Keratinocyte (primary cell): Measurements from ENCODE around the gene ZMIZ1.

ENCODE experiments used
- CTCF ChIP-seq, 3 experiments: IDR thresholded peaks in 1 of 3; conservative IDR thresholded peaks in 1 of 3; optimal IDR thresholded peaks in 1 of 3; 2 replicates in 2 of 3; 3 replicates in 1 of 3; pipeline versions ENCODE3 to v1.5.1; 2011; ENCODE audit warnings: low read length in 3 of 3, mild to moderate bottlenecking in 3 of 3, moderate library complexity in 2 of 3, control low read depth in 1 of 3, inconsistent platforms in 1 of 3; ENCODE audit not compliant: insufficient read depth in 2 of 3; ENCODE audit errors: extremely low read depth in 1 of 3
- EZH2 ChIP-seq: IDR thresholded peaks from one replicate; pipeline ENCODE4 v1.6.1; 2012; ENCODE audit warnings: inconsistent platforms, mild to moderate bottlenecking, low read length, moderate library complexity

DNA sequence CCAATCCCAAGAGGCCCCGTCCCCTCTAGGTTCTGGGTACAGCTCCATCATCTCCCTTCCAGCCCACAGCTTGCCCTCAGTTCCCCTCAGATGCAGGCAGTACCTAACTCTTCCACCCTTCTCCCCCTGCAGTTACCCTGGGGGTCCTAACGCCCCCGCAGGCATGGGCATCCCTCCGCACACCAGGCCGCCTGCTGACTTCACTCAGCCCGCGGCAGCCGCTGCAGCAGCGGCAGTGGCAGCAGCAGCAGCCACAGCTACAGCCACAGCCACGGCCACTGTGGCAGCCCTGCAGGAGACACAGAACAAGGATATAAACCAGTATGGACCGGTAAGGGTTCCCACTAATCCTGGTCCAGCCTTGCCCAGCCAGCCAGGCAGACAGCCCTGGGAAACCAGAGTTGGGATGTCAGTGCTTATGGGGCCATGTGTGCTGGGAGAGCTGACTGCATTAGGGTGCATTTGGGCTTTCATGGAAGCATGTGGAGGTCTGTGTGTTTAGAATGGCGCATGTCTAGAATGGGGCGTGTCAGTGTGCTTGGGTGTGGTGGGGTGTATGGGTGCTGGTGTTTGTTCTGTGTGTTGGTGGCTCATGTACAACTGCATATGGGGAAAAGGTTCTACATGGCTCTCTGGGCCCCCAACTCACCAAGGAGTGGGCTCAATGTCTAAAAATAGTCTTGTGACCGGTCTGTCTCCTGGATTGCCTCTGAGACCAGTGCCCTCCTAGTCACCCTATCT lies 223.4 kb downstream of the ZMIZ1 start:
- TF ChIP-seq CTCF (optimal IDR thresholded peaks at IDR 0.05 in 1 of 3, IDR thresholded peaks at IDR 0.05 in 1 of 3, conservative IDR thresholded peaks at IDR 0.05 in 1 of 3; ENCODE audit: extremely low read depth in 1 of 3, insufficient read depth in 2 of 3, low read length in 3 of 3) (no peak), EZH2 (no peak)
